ENCODE data around the gene MNAT1.

Gene MNAT1

GRCh38 chr14:60922050-60922449 is 187.5 kb downstream of the MNAT1 start:
- no peak overlapping the region for H3K4me3 ChIP-seq (ENCODE audit: control insufficient read depth, low read depth, low read length)
- TF ChIP-seq CTCF (IDR thresholded peaks at IDR 0.05; ENCODE audit: control insufficient read depth, insufficient read depth, low read depth, low read length, missing control alignments) = no peak
- DNase-seq (ENCODE audit: low read depth) = no peak

- H3K4me3 ChIP-seq (ENCODE audit: control insufficient read depth, low read depth, low read length) = no peak overlapping the region
- no peak for TF ChIP-seq CTCF (IDR thresholded peaks at IDR 0.05; ENCODE audit: control insufficient read depth, insufficient read depth, low read depth, low read length, missing control alignments)
- DNase-seq (ENCODE audit: low read depth) = no peak
Measured at GRCh38 chr14:60925286-60925685, 190.7 kb downstream of the MNAT1 start.

GRCh38 chr14:60926002-60926401 is 191.4 kb downstream of the MNAT1 start:
- DNase-seq (ENCODE audit: low read depth) = no peak
- H3K4me3 ChIP-seq (ENCODE audit: control insufficient read depth, low read depth, low read length) = no peak overlapping the region
- TF ChIP-seq CTCF (IDR thresholded peaks at IDR 0.05; ENCODE audit: control insufficient read depth, insufficient read depth, low read depth, low read length, missing control alignments) = no peak

GRCh38 chr14:60931218-60931617 is 196.7 kb downstream of the MNAT1 start:
- H3K4me3 ChIP-seq (ENCODE audit: control insufficient read depth, low read depth, low read length) = no peak overlapping the region
- DNase-seq (ENCODE audit: low read depth) = no peak
- no peak for TF ChIP-seq CTCF (IDR thresholded peaks at IDR 0.05; ENCODE audit: control insufficient read depth, insufficient read depth, low read depth, low read length, missing control alignments)

- no peak for TF ChIP-seq CTCF (IDR thresholded peaks at IDR 0.05; ENCODE audit: control insufficient read depth, insufficient read depth, low read depth, low read length, missing control alignments)
- no peak for DNase-seq (ENCODE audit: low read depth)
Measured at GRCh38 chr14:60933920-60934655, 199.5 kb downstream of the MNAT1 start.

GRCh38 chr14:60935319-60935718 is 200.8 kb downstream of the MNAT1 start:
- no peak for DNase-seq (ENCODE audit: low read depth)
- H3K4me3 ChIP-seq (ENCODE audit: control insufficient read depth, low read depth, low read length) = no peak overlapping the region
- no peak for TF ChIP-seq CTCF (IDR thresholded peaks at IDR 0.05; ENCODE audit: control insufficient read depth, insufficient read depth, low read depth, low read length, missing control alignments)

More at GRCh38 chr14:60933920-60934655, 199.5 kb downstream of the MNAT1 start:
- no peak overlapping the region for H3K4me3 ChIP-seq (ENCODE audit: control insufficient read depth, low read depth, low read length)
